Suppressor macrophage treated with lipopolysaccharide for 1 hour (primary cell): Measurements from ENCODE around the gene PRRT1B.
A peak's percentile ranks its signal among the peaks of the same experiment; 100 is the strongest.
"Not testable (repeated sequence)": the region's sequence is repeated elsewhere in the genome, so short reads cannot be mapped to it uniquely, and the experiment has no call there.

Experiments used
- DNase-seq, 3 donors: peaks; one replicate each; pipeline ENCODE4 v3.0.0-alpha.2; 2020 to 2022

The PRRT1B gene

DNA sequence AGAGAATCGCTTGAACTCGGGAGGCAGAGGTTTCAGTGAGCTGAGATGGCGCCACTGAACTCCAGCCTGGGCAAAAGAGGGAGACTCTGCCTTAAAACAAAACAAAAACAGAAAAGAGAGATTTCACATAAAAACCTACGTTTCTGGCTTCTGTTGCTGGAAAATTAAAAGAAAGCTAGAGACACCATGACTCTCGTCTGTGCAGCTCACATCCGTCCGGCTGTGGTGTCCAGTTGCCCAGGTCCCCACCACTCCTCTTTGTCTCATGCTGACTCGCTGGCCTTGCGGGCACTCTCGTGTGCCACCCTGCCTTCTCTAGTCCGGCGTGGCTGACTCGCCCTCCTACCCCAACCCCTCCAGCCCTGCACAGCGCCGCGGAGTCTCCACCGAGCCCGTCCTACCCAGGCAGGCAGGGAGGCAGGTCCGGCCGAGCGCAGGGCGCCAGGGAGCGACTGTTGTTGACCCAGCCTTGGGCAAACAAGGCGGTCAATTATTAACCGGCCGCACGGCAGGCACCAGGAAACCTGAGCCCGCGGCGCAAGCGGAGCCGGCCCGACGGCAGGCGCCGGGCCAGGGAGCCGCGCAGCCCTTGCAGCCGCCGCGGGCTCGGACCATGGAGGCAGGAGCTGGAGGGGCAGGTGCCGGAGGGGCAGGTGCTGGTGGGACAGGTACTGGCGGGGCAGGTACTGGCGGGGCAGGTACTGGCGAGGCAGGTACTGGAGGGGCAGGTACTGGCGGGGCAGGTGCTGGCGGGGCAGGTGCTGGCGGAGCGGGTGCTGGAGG is at the start of gene PRRT1B:
PRRT1B (plus strand) TSS at position 521 of the 783 bp plus-strand sequence; CDS start at position 614, 93 bp downstream.
- DNase-seq = no peak

DNA sequence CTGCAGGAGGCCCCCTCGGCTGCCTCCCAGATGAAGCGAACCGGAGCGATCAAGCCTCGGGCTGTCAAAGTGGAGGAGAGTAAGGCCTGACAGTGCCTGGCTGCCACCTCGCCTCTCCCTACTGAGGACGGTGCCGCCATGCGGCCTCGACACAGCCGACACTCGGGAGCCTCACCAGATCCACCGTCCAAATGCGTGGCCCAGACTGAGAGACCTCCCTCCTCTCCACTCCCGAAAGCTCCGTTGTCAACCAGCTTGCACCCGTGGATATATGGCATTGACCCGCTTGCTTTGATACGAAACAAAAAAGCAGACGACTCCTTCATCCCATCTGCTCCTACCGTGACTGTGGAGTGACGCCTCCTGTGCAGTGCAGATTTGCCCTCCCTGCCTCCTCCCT is 49.5 kb upstream of the PRRT1B start:
- DNase-seq = no peak

DNA sequence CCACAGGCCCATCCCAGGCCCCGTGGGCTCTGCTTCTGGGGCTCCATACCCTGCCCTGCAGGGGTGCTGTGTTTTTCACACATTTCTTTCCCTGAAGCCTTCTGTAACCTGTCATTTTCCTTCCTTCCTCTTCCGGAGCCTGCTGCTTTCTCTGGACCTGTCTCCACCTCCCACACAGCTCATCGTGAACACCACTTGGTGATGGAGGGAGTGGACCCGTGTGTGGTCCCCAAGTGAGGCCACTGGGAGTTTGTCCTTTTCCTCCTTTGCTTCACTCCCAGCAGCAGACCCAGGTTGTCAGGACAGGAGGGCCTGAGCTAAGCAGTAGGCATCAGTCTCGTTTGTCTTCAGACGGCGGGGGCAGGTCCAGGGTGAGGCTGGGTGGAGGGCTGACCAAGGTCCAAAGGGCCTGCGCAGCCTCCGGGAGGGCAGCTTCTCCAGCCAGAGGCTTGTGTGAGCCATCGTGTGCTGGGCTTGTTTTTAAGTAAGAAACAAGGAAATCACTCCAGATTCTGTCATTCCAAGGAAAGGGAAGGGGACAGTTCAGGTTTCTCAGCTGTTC is 48.4 kb upstream of the PRRT1B start:
- no peak for DNase-seq

DNA sequence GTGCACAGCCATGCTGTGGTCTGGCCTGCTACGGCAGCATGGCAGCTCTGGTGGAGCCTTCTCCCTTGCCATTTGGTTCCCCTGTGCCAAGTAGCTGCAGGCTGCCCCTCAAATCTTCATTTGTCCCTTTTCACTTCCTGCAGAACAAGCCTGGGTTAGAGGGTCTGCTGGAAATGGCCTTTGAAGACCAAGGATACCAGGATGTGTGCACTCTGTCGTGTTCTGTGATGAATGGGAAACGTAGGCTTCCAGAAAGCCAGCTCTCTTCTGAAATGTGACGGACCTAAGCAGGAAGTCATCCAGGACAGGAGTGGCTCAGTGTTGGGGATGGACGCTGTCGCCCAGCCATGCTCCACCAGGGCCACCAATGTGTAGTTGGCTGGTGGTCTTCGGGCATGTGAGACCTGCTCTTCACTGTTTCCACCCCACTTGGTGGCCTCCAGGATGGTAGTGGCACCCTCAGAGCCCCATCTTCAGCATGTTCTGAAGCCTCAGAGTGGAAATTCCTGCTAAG is 46.0 kb upstream of the PRRT1B start:
- no peak for DNase-seq

DNA sequence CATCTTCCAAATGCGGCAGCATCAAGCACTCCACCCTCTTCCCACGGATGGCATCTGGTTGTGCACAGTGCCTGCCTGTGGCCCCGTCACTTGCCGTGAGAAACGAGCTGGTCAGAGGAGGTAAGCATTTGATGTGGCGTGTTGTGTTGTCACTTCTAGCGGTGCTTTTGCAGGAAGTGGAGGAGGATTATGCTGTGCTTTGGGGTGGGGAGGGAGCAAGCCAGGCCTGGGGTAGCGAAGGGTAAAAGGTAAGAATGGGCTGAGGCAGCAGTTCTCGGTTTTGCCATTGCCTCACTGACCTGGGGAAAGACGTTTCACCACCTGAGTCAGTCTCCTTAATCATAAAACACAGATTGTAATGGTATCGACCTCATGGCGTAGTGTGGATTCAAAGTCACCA is 44.9 kb upstream of the PRRT1B start:
- DNase-seq = no peak

DNA sequence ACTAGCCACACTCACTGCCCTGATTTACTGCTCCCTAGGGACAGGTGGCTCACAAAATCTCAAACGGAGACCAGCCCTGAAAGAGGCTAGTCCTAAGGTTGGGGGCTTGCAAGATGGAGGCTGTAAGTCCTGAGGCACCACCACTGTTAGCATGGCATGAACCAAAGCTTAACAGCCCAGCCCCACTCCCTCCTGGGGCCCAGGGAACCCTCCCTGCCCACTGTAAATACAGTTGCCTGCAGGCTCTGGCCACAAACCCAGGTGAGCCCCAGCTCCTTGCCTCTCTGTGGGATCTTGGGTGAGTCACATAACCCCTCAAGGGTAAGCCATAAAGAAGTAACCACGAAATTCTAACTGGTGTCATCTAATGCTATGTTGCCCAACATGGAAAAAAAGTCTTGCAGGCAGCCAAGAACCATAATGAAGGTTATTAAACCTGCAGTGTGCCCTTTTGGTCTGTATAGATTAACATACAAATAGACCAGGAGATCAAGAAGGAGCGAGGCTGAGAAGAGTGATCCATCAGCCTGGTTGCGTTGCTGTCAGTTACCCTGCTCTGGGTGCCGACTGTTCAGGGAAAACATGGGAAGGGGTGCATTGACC is 44.3 kb upstream of the PRRT1B start:
- no peak for DNase-seq

DNA sequence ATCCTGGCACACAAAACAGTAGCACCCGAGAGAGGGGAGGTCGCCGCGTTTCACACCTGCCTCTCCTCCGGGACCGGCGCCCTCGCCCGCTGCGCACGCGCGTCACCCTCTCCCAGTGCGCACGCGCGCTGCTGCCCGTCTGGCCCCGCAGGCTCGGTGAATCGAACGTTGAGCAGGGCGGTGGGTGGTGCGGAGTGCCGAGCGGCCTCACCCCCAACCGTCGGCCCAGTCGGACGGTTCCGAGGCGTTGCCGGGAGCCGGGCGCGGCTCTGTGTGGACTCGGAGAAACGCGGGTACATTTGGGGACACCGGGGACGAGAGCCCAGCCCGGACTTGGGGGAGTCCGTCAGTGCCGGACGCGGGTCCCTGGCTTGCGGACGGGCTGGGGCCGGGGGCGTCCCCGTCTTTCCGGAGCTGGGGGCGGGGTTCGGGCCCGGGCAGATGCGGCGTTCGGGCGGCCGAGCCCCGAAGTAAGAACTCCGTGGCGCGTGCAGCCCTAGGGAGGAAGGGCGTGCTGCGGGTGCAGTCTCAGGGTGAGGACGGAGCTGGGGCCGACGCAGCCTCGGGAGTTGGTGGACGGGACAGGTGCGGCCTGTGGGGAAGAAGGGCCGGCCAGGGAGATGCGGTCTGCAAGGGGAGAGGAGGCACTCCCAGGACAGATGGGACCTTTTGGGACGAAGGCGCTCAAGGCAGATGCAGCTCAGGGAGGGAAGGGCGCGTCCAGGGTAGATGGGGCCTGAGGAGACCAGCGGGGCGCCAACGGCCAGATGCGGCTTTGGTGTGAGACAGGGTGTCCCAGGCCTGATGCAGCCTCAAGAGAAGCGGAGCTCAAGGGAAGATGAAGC is 42.3 kb upstream of the PRRT1B start, which contains the start of gene POMT1:
POMT1 (plus strand) TSS at position 138 of the 845 bp plus-strand sequence. CDS start 1,301 bp downstream, outside the sequence.
- DNase-seq = peak; percentile 91 to 95 (median 93)

DNA sequence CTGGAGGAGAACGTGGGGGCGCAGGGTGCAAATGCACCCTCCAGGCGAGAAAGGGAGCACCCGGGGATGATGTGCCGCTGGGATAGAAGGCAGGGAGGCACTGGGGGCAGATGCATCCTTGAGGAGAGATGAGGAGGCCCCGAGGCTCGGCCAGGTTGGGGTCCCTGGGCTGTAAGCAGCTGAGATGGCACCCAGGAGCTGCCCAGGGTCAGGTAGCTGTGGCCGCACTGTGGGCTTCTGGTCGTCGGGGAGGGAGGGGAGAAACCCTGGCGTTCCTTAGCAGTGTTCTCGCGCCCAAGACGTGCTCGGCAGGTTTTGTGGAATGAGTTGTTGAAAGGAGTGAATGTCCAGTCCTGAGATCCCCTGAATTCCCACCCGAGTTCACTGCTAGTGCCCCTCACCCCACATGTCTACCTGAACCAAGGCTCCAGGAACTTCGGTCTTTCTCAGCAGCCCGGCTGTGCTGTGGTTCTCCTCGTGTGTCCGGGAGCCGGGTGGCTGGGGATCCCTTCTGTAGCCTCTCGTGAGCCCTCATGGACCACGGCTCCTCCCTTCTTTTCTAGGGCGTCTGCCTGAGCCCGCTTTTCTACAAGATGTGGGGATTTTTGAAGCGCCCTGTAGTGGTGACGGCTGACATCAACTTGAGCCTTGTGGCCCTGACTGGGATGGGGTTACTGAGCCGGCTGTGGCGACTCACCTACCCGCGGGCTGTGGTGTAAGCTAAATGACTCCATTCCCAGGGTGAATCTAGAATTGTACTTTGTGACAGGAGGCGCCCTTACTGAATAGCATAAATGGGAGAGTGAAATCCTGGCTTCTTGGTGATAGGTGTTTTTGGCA is 41.5 kb upstream of the PRRT1B start:
- DNase-seq = peak; percentile 70 to 76 (median 74)

DNA sequence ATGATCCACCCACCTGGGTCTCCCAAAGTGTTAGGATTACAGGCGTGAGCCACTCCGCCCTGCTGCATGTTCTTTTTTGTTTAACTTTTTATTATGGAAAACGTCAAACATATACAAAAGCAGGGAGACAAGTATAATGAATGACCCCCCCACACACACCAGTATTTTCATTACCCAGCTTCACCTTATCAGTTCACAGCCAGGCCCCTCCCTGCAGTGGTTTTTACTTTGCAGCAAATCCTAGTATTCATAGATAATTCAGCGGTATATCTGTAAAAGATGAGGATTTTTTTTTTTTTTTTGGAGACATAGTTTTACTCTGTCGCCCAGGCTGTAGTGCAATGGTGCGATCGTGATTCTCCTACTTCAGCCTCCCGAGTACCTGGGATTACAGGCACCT is 40.3 kb upstream of the PRRT1B start:
- DNase-seq = no peak

DNA sequence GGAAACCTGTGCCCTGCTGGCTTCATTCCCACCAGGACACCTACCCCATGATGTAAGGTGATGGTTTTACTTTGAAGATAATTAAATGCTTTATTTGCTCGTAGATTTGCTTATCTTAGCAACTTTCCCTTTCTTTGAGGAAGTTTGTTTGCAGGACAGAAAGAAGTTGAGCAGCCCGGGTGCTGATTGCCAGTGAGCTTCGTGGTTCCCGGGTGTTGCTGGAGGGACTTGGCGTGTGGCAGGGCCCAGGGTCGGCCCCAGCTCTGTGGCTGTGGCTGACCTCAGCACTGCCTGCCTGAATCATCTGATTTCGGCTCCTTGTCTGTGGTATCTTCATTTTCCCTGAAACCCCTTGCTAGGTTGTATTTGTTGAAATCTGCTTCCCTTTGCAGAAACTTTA is 33.9 kb upstream of the PRRT1B start:
- peak in 2 of 3 donors; percentile 15 to 45 for DNase-seq

DNA sequence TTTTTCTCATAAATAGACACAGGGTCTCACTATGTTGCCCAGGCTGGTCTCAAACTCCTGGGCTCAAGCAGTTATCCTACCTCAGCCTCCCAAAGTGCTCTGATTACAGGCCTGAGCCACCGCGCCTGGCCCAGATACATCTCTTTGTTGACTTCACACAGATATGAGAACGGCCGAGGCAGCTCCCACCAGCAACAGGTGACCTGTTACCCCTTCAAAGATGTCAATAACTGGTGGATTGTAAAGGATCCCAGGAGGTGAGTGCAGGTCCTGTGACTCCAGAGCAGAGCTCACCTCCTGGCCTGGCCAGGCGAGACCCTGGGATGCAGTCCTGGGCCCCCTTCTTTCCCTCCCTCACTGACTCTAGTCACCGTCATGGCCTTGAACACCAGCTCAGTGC is 33.4 kb upstream of the PRRT1B start:
- DNase-seq = no peak

DNA sequence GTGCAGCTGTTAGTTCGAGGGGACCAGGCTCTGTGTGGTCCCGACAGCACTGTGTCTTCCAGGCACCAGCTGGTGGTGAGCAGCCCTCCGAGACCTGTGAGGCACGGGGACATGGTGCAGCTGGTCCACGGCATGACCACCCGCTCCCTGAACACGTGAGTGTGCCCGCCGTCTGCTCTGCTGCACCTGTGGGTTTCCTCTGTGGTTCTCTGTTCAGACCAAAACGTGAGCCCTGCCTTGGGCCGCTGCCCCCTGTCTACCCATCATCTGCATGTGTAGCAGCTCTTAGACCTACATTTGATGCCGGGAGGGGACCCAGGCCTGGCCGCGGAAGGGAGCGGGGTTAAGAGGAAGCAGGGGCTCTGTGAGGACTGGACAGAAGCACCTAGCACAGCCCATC is 32.1 kb upstream of the PRRT1B start:
- DNase-seq = no peak

DNA sequence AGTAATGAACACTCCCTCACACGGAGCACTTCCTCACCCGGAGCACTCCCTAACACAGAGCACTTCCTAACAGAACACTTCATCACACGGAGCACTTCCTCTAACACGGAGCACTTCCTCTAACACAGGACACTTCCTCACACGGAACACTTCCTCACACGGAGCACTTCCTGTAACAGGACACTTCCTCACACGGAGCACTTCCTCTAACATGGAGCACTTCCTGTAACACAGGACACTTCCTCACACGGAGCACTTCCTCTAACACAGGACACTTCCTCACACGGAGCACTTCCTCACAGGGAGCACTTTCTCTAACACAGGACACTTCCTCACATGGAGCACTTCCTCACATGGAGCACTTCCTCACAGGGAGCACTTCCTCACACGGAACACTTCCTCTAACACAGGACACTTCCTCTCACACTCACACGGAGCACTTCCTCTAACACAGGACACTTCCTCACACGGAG is 29.7 kb upstream of the PRRT1B start:
- not testable (repeated sequence) for DNase-seq

DNA sequence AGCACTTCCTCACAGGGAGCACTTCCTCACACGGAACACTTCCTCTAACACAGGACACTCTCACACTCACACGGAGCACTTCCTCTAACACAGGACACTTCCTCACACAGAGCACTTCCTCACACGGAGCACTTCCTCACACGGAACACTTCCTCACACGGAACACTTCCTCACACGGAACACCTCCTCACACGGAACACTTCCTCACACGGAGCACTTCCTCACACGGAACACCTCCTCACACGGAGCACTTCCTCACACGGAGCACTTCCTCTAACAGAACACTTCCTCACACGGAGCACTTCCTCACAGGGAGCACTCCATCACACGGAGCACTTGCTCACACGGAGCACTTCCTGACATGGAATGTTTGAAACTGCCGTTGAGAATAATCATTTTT is 29.2 kb upstream of the PRRT1B start:
- DNase-seq = peak in 2 of 3 donors; percentile 23 to 34

DNA sequence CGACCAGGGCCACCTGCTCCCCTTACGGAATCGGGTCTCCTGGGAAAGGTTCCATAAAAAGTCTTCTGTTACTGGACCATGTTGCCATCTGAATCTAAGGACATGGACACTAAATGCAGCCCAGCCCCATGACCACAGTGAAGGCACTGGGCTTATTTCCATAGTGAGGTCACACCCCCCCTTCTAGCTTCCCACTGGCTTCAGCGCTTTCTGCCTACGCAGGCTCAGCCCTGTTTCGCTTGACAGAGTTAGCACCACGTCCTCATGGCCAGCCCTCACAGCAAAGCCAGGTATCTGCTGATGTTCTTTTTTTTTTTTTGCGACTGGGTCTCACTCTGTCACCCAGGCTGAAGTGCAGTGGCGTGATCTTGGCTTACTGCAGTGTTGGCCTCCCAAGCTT is 28.4 kb upstream of the PRRT1B start:
- no peak for DNase-seq

DNA sequence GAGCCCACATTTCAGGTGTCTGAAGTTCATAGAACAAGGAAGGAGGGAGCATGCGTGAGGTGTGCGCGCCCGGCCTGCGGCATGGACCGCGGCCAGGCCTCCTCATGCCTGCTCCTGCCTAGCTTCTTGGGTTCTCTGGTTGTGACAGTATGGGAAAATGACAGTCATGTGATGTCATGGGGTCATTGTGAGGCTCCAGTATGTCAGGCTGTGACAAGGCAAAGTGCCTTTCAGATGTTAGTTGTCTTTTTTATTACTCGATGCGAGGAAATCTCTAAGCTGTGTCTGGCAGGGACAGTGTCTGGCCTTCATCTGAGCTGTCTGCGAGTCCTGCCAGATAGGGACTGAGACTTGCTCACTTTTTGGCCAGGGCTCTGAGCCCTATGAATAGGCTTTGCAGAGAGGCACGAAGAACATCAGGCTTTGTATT is 27.5 kb upstream of the PRRT1B start:
- no peak for DNase-seq

DNA sequence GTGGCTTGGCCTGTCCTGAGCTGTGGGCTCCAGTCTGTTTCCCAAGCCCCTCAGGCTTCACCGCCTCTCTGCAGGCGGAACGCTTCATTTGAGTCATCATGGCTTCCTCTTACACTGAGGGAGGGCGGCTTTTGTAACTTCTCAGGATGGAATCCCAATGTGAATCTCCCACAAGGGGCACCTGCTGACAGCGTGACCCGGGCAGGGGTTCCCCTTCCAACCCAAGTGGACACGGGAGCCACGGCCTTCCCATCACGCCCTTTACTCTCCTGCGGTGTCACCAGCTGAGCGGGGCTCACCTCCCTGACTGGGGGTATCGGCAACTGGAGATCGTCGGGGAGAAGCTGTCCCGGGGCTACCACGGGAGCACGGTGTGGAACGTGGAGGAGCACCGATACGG is 26.8 kb upstream of the PRRT1B start:
- DNase-seq = no peak

DNA sequence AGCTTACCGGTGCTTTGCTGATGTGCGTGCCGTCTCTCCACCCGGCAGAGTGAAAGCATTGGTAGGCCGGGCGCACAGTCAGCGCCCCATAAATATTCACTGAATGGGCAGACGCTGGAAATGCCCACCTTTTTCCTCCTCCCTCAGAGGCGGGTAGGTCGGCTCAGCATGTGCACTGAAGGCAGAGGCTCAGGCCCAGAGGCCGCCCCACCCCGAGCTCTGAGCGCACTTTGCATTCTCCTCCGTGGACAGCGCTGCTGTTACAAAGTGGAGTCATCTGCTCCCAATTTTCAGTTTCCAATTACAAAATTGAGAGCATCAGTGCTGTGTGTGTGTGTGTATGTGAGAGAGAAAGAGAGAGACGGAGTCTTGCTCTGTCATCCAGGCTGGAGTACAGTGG is 24.8 kb upstream of the PRRT1B start:
- no peak for DNase-seq

DNA sequence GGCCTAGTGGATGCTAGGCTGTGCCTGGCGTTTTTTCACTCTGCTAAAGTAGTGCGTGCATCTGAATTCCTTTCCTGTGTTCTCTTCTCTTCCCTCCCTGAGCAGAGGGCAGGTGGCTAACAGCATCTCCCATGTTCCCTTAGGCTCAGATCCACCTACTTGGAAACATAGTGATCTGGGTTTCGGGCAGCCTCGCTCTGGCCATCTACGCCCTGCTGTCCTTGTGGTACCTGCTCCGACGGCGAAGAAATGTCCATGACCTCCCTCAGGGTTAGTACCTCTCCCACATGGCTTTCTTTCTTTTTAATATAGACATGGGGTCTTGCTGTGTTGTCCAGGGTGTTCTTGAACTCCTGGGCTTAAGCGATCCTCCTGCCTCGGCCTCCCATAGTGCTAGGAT is 24.1 kb upstream of the PRRT1B start:
- DNase-seq = no peak

DNA sequence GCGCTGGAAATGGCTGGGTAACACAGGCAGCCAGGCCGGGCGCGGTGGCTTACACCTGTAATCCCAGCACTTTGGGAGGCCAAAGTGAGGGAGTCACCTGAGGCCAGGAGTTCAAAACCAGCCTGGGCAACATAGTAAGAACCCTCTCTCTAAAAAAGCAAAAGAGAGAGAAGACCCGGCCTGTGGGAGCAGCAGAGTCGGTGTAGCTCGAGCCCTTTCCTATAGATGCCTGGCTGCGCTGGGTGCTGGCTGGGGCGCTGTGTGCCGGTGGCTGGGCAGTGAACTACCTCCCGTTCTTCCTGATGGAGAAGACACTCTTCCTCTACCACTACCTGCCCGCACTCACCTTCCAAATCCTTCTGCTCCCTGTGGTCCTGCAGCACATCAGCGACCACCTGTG is 23.5 kb upstream of the PRRT1B start:
- no peak for DNase-seq

DNA sequence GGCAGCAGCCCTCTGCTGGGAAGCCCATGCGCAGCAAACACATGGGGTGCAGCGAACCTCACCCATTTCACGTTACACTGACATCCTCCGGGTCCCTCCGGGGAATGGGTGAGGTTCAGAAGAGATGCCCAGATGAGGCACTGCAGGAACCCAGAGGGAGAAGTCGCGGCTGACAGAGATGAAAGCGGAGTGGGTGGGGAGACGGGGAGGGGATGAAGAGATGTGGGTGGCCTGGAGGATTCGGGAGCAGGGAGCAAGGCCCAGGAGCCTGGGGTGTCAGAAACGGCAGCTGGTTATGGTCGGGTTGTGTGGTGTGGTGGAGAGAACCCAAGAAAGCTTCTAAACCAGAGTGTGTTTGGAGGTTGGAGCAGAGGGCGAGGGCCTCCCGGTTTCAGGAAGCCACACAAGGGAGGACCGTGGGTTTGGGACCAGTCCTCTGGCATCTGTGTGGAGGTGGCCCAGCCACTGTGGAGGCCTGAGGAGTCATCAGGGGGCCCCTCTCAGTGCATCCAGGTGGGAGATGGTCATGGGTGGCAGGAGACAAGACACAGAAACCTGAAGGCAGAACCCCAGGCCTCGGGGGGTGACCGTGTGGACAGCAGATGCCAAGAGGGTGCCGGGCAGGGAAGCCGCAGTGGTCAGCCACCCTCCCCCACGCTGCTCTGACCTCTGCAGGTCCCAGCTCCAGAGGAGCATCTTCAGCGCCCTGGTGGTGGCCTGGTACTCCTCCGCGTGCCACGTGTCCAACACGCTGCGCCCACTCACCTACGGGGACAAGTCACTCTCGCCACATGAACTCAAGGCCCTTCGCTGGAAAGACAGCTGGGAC is 22.9 kb upstream of the PRRT1B start:
- DNase-seq = no peak
